ENCODE measurements around the gene GALNT11.

DNA sequence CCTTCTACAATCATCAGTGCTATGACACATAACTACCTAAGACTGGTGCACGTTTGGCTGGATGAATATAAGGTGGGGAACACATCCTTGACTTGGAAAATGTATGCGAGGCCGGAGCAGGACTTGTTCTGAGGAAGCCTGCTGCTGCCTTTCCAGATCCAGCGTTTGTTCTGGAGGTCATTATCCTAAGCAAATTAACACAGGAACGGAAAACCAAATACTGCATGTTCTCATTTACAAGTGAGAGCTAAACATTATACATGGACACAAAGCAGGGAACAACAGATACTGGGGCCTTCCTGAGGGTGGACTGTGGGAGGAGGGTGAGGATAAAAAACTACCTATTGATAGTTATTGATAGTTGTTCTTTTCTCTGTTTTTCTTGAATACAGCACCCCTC, 10.8 kb upstream of the GALNT11 start:
- TF ChIP-seq, protein P1, sequence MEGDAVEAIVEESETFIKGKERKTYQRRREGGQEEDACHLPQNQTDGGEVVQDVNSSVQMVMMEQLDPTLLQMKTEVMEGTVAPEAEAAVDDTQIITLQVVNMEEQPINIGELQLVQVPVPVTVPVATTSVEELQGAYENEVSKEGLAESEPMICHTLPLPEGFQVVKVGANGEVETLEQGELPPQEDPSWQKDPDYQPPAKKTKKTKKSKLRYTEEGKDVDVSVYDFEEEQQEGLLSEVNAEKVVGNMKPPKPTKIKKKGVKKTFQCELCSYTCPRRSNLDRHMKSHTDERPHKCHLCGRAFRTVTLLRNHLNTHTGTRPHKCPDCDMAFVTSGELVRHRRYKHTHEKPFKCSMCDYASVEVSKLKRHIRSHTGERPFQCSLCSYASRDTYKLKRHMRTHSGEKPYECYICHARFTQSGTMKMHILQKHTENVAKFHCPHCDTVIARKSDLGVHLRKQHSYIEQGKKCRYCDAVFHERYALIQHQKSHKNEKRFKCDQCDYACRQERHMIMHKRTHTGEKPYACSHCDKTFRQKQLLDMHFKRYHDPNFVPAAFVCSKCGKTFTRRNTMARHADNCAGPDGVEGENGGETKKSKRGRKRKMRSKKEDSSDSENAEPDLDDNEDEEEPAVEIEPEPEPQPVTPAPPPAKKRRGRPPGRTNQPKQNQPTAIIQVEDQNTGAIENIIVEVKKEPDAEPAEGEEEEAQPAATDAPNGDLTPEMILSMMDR (IDR thresholded peaks at IDR 0.05), result no peak
- no peak for TF ChIP-seq EZH2 (IDR thresholded peaks at IDR 0.05)
